ENCODE measurements around the gene EMD.

DNA sequence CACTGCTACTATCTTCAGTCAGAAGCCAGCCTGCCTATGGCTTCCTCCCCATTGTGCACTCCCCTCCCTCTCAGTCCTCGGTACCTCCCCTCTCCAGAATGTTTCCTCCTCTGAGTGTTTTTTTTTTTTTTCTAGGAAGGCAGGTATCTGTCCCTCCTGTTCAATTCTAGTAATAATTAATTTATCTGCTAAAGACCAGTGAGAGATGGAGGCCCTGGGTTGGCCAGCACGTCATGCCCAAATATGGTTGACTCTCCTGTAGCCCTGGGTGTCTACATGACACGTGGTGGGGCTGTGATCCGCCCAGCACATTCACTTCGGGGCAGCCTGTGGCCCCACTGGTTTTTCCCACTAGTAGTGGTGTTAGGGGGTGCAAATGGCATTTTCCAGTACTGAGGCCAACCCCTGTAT lies 6.5 kb upstream of the EMD start:
- TF ChIP-seq, protein P1, sequence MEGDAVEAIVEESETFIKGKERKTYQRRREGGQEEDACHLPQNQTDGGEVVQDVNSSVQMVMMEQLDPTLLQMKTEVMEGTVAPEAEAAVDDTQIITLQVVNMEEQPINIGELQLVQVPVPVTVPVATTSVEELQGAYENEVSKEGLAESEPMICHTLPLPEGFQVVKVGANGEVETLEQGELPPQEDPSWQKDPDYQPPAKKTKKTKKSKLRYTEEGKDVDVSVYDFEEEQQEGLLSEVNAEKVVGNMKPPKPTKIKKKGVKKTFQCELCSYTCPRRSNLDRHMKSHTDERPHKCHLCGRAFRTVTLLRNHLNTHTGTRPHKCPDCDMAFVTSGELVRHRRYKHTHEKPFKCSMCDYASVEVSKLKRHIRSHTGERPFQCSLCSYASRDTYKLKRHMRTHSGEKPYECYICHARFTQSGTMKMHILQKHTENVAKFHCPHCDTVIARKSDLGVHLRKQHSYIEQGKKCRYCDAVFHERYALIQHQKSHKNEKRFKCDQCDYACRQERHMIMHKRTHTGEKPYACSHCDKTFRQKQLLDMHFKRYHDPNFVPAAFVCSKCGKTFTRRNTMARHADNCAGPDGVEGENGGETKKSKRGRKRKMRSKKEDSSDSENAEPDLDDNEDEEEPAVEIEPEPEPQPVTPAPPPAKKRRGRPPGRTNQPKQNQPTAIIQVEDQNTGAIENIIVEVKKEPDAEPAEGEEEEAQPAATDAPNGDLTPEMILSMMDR (IDR thresholded peaks at IDR 0.05; ENCODE audit: insufficient read depth, low read length, poor library complexity, severe bottlenecking): no peak
- no peak for TF ChIP-seq EZH2phosphoT487 (conservative IDR thresholded peaks at IDR 0.05; ENCODE audit: low read length)

Data from SU-DHL-6 (cell line).